ENCODE results near the gene BAZ1A.

Gene BAZ1A

DNA sequence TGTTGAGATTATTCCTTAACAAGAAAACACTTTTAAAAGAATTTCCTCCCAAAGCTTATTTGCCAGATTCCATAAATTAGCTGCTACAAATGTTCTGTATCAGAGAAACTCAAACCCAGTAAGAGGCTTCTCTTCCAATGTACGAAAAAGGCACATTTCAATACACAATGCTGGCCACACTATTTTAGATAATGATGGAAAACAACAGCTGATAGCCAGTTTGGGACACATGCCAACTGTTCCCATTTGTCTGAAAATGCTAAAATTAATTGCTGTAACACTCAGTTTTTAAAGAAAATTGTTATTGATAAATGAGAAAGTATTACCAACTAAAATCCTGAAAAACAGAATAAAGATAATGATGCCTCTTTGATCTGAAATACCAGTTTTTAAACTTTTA lies 165.2 kb downstream of the BAZ1A start:
- H3K4me3 ChIP-seq (ENCODE audit: low read depth, low read length): no peak overlapping the region
- DNase-seq (ENCODE audit: low read depth): no peak
- TF ChIP-seq, protein P1, sequence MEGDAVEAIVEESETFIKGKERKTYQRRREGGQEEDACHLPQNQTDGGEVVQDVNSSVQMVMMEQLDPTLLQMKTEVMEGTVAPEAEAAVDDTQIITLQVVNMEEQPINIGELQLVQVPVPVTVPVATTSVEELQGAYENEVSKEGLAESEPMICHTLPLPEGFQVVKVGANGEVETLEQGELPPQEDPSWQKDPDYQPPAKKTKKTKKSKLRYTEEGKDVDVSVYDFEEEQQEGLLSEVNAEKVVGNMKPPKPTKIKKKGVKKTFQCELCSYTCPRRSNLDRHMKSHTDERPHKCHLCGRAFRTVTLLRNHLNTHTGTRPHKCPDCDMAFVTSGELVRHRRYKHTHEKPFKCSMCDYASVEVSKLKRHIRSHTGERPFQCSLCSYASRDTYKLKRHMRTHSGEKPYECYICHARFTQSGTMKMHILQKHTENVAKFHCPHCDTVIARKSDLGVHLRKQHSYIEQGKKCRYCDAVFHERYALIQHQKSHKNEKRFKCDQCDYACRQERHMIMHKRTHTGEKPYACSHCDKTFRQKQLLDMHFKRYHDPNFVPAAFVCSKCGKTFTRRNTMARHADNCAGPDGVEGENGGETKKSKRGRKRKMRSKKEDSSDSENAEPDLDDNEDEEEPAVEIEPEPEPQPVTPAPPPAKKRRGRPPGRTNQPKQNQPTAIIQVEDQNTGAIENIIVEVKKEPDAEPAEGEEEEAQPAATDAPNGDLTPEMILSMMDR (conservative IDR thresholded peaks at IDR 0.05; ENCODE audit: low read depth, low read length): no peak

DNA sequence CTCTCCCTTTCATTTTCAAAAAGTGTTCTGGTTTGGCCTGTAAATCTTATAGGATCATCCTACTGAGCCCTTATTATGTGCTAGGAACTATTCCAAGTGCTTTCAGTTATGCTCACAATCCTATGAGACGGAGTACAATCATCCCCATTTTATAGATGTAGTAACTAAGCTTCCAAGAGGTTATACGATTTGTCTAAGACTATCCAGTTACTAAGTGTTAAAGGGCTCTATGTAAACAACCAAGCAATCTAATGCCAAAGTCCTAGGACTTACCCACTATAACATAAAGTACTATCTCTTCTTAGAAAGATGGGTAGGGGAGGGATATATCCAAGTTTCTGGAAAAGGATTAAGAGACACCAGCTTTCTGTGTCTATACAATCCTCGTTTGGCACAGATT lies 167.4 kb downstream of the BAZ1A start:
- no peak for DNase-seq (ENCODE audit: low read depth)
- H3K4me3 ChIP-seq (ENCODE audit: low read depth, low read length): no peak overlapping the region
- TF ChIP-seq, protein P1 (conservative IDR thresholded peaks at IDR 0.05; ENCODE audit: low read depth, low read length): no peak

Data from choroid plexus epithelial cell (primary cell).